DMS53 treated with DMSO at 0.1 percent for 48 hours (cell line): Measurements from ENCODE around the gene IL4R.
"Not testable (repeated sequence)": the region's sequence is repeated elsewhere in the genome, so short reads cannot be mapped to it uniquely, and the experiment has no call there.

Source experiments
- DNase-seq: peaks from one replicate; lab custom pipeline; 2025; ENCODE audit not compliant: unreplicated experiment; lab: John Stamatoyannopoulos, UW

The IL4R gene

DNA sequence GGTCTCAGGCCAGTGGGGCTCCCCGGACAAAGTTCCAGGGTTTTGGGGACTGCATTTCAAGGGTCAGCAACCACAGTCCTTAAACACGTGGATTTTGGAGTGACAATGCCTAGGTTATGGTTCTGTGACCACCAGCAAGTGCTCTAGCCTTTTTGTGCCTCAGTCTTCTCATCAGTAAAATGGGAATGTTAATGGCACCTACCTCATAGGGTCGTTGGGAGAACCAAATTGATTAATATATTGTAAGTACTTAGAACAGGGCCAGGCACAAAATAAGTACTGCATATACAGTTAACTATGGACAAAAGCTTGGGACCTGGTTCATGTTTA lies 13.8 kb downstream of the IL4R start:
- DNase-seq: no peak

DNA sequence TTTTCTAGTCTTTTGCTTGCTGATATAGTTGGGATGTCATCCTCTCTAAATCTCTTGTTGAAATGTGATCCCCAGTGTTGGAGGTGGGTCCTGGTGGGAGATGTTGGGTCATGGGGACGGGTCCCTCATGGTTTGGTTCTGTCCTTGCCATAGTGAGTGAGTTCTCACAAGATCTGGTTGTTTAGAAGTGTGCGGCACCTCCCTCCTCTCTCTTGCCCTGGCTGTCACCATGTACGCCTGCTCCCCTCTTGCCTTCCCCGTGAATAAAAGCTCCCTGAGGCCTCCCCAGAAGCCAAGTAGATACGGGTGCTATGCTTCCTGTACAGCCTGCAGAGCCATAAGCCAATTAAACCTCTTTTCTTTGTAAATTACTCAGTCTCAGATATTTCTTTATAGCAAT lies 15.2 kb downstream of the IL4R start:
- no peak for DNase-seq

DNA sequence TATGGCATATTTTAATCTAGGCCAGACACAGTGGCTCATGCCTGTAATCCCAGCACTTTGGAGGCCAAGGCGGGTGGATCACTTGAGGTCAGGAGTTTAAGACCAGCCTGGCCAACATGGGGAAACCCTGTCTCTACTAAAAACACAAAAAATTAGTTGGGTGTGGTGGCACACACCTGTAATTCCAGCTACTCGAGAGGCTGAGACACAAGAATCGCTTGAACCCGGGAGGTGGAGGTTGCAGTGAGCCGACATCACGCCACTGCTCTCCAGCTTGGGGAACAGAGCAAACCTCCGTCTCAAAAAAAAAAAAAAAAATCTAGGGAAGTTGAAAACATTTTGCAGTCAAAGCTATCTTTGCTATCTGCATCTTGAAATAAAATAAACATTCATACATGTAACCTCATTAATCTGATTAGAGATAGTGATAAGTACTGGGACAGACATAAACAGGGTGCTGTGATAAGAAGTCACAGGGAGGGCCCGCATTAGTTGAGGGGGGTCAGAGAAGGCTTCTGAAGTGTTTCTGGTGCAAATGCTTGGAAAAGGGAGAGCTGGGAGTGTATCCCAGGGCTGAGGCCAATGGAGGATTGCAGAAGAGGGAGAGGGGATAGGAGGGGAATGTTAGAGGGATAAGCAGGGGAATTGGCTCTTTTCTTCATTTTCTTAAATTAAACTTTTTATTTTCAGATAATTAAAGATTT lies 15.8 kb downstream of the IL4R start:
- not testable (repeated sequence) for DNase-seq

DNA sequence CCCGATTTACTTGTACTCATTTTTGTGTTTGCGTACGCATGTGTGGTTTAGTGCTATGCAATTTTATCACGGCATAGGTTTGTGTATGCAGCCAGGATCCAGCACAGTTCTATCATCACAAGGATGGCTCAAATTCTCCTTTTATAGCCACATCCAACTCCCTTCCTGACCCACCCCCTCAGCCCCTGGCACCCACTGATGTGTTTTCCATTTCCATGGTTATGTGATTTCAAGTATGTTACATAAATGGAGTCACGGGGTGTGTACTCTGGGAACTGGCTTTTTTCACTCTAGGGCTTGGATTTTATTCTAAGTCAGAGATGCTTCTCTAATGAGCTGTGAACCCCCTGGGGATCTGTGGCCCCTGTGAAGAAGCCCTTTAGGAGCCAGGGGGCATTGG lies 16.8 kb downstream of the IL4R start:
- no peak for DNase-seq

DNA sequence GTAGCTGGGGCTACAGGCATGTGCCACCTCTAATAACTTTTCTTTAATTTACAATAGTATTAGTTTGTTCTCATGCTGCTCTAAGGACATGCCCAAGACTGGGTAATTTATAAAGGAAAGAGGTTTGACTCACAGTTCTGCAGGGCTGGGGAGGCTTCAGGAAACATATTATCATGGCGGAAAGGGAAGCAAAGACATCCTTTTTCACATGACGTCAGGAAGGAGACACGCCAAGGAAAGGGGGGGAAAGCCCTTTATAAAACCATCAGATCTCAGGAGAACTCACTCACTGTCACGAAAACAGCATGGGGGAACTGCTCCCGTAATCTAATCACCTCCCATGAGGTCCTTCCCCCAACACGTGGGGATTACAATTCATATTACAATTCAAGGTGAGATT lies 18.3 kb downstream of the IL4R start:
- DNase-seq: no peak

DNA sequence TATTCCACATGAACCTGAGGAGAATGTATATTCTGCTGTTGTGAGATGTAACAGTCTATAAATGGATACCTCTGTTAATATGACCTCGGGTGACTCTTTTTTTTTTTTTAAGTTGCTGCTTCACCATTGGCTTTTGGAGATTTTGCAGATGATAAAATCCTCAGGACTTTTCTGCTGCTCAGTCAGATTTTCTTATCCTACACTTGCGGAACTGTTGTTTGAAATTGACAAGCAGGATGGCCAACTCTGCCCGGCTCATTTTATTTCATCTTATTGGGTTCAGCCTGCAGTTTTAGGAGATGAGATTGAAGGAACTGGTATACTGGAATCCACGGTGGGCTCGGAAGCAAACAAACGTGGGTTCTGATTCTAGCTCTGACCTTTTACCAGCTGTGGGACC lies 19.3 kb downstream of the IL4R start:
- no peak for DNase-seq

DNA sequence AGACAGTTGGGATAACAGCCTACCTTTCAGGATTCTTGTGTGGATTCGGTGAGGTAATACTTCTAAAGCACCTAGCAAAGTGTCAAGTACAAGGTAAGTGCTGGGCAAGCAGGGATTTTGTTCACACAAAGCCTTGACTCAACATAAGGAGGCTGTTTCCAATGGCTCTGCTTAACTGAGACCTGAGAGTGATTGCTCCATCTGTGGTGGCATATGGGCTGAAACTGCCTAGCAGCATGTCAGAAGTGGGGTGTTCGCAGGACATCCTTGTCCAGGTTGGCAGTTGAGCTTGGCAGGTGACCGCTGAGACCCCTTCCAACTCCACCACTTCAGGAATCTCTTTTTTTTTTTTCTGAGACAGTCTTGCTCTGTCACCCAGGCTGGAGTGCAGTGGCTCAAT lies 19.8 kb downstream of the IL4R start:
- DNase-seq: no peak

DNA sequence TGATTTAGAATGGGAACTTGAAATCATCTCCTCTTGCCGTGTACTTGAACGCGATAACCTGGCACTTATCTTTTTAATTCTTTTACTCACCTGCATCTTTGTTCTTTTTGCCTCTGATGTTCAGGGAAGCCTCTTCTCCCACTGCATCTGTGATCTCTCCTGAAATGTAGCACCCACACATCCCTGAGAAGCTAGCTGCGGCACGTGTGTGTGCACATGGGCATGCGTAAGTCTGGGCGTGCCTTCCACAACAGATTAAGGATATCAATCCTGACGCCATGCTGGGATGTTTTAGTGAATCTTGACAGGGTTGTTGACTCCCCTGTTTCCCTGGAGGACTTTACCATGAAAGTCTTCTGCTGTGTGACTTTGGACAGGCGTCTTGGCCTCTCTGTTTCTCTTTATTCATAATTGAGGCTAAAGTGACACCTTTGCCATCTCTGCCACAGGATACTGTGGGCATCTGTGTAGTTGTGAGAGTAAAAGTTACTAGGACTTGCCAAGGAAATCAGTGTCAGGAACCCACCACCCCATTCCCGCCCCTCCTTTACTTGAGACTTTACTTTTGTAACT lies 20.5 kb downstream of the IL4R start:
- no peak for DNase-seq

DNA sequence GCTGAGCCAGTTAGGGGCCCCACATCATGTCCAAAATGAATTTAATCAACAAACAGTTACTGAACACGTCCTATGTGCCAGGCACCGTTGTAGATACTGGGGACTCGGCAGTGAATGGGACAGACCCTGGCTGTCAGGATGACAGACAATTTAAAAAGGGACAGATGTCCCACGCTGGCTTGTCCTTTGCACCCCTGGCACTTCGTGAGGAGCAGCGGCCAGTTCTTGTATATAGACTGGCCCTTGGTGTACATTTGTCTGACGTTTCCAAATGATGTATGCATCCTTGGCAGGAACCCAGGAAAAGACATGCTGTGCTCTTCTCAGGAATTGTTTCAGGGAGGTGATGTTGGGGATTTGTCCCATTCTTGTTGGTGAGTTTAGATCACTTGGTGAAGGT lies 21.1 kb downstream of the IL4R start:
- DNase-seq: no peak

DNA sequence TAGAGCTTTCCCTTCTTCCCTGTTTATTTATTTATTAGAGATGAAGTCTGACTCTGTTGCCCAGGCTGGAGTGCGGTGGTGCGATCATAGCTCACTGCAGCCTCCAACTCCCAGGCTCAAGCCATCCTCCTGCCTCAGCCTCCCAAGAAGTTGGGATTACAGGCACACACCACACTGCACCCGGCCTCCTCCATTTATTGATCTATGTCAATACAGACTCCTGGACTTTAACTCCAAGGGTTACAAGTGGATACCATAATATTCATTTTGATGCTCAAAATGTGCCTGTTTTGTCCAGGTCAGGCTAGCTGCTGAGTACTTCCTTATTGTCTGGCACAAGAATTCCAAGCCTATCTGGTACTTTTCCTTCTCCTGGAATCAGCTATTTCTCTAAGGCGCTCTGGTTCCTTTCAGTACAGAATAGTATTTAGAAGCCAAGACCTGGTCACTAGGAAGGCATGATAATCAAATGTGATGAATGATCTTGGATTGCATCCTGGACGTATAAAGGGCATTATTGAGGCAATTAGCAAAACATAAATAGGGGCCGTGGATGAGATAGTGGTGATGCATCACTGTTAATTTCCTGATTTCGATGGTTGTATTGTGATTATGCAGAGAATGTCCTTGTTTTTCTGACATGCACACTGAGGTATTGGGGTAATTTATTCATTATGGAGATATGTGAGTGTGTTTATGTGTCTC lies 21.7 kb downstream of the IL4R start:
- no peak for DNase-seq

DNA sequence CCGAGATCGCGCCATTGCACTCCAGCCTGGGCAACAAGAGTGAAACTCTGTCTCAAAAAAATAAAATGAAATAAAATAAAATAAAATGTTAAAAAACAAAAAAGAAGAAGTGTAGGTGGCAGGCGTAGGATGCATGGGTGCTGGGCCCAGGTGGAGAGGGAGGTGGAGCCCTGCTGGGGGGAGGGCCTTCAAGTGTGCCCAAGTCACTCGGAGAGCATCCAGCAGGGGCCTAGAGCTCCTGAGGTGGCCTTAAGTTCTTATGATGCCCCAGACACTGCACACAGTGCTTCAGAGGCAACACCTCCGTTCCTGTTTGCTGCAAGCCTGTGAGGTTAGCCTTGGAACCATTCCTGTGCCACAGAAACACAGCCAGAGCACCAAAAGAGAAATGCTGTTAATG lies 23.2 kb downstream of the IL4R start:
- DNase-seq: no peak

DNA sequence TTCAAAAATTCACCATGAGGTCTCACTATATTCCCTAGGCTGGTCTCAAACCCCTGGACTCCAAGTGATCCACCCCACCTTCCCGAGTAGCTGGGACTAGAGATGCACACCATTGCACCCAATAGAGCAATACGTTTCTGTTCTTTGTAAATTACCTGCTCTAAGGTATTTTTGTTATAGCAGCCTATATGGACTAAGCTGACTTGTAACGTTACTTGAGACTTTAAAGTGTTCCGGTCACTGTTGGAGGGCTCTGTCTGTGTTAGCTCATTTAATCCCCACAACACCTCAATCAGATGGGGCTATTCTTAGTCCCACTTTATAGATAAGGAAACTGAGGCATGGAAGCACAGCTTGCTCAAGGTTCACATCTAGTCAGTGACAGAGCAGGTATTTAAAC lies 25.4 kb downstream of the IL4R start:
- DNase-seq: no peak

DNA sequence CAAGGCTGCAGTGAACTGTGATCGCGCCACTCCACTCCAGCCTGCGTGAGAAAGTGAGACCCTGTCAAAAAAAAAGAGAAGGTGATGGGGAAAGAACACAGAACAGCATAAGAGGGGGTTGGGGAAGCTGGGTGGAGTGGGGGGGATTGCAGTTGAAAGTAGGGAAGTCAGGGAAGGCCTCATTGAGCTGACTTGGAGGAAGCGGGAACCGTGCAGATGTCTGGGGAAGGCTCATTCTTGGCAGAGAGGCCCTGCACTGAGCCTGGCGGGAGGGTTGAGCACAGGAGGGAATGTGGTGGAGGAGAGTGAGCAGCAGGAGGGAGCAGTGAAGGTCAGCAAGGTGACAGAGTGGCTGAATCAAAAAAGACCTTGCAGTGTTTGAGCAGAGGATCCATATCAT lies 26.9 kb downstream of the IL4R start:
- DNase-seq: no peak

DNA sequence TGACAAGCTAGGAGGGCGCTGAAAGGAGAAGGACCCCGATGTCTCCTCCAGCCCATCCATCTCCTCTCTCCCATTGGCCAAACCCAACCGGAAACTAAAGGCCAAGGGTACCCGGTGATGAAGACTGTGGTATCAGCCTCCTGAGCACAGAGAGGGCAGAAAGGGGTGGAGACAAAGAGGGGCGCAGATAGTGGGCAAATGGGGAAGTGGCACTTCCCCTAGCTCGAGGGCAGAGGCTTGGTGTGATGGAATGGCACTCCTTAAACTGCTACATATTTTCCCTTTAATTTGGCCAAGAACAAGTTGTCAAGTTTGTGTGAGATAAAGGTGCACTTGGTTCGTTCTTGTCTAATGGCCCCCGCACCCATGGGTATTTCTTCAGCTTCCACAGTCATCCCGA lies 27.8 kb downstream of the IL4R start:
- no peak for DNase-seq

DNA sequence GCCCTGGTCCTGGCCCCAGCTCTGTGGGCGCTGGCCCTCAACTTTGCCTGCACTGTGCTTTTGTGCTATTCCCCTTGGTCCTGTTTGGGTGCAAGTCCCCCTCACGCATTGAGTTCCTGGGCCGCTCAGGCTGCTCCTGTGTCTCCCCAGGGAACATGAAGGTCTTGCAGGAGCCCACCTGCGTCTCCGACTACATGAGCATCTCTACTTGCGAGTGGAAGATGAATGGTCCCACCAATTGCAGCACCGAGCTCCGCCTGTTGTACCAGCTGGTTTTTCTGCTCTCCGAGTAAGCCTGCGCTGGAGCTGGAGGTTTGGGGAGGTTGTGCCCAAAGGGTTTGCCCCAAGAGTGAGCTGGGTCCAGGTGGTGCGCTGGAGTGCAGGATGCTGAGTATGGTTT lies 28.2 kb downstream of the IL4R start:
- DNase-seq: no peak

DNA sequence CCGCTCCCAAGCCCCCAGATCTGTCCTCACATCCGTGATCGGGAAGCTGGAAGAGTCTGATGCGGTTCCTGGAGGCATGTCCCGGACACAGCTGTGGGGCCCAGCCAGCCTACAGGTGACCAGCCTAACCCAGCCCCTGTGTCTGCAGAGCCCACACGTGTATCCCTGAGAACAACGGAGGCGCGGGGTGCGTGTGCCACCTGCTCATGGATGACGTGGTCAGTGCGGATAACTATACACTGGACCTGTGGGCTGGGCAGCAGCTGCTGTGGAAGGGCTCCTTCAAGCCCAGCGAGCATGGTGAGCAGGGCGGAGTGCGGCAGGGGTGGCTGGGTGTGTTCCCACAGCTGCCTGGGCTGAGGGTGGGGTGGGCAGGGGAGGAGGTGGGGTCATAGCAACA lies 30.9 kb downstream of the IL4R start:
- no peak for DNase-seq

DNA sequence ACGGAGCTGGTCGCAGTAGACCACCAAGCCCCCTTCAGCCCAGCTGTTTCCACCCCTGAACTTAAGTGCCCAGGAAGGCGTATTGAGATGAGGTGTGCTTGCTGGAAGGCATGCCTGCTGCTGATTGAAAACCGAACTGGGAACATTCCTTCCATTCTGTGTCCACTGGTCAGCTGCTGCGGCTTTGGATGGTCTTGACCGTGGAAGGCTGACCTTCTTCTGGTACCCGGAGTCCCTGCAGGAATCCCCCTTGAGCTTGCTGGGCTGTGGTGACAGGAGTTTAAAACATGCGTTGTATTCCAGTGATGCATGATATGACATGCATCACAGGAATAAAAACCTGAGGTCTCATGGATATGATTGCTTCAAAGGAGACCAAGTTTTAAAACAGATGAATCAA lies 31.4 kb downstream of the IL4R start:
- DNase-seq: no peak

DNA sequence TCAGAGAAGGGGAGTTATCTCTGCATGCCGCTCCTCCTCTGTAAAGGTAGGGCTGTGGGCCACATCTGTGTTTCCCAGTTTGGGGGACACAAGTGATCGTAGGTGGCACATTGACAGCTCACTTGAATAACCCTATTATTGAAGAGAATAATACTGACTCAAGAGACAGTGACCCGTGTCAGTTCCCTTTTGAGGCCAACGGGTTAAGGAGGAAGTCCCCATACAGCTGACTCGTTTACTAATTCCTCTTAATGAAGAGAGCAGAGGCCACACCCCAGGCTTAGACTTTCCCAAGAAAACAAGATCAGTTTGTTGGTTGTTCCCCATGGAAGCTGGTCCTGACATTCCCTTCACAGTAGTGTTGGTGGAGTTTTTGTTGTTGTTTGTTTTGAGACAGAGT lies 33.0 kb downstream of the IL4R start:
- no peak for DNase-seq

DNA sequence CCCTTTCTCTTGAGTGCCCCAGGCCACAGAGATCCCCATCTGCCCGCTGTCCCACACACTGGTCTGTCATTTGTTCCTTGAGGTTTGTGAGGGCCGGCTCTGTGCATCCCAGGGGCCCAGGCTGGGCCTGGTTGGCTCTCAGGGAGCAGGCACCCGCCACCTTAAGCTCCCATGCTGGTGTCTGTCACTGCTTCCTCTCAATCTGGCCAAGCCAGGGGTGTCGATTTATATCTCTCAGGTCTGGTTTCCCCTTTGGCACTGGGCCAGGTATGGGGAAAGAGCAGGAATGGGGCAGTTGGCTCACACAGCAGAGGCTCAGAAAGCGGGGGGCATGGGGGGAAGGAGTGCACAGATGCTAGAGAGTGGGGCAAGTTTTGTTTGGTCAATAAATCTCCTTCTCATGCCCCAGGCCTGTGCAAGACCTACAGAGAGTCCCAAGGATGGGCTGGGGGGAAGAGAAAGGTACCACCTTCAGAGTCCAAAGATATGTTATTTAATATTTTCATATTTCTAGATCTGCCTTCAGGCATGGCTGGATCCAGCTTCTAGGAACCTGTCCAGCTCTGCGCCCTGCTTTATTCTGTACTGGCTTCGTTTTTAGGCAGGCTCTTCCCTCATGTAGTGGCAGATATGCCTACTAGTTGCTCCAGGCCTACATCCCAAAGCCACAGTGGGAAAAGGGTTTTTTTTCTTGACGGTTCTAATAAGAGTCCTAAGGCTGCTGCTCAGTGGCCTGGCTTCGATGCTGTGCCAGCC lies 34.3 kb downstream of the IL4R start:
- DNase-seq: no peak

DNA sequence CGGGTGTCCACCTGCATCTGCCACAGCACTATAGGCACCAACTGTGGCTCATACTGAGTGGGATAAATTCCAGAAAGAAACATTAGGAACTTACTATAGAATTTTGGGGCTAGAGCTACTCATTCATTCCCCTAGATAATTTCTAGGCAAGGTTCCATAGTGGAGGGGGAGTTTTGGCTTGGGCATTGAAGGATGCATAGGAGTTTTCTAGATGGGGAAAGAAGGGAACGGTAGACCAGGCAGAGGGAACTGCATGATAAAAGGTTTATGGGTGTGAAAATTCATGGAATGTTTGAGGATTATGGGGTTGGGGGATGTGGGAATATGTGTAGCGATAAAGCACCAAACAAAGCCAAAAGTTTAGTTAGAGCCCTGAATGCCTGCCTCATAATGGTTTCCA lies 35.5 kb downstream of the IL4R start:
- no peak for DNase-seq

DNA sequence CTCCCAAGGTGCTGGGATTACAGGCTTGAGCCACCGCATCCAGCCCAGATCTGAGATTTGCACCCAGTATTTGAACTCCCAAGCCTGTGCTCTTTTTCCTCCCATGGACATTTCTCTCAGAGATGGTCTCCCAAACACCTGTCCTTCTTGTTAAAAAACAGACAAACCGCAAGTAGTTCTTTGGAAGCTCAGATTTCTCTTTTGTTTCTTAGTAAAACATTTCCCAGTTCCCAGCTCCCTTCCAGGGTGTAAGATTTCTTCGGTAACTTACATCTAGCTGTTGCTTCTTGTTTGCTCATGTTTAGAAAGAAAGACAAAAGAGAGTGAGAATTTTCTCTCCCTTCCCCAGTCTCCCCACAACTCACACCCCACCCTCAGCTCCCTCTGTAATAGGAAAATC lies 36.2 kb downstream of the IL4R start:
- DNase-seq: no peak

DNA sequence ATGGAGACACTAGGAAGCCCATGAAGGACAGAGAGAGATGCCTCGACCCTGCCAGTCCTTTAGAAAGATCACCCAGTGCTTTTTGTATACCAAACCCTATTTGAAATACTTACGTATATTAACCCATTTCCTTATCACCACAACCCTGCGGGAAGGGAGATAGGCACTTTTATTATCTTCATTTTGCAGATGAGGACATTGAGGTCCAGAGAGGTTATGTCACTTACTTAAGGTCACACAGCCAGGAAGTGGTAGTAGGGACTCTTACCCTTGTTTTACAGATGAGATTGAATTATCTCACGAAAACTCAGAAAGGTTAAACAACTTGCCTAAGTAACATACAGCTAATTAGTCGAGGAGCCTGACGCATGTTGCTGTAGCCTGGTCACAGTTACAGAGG lies 38.2 kb downstream of the IL4R start:
- no peak for DNase-seq
